GM12878 (cell line): Measurements from ENCODE around the gene TRPM5. TPM values are rescaled to one million over a fixed set of nuclear protein-coding genes. Genes with fewer than 3 reads are reported as not detected.

ENCODE experiments used
- ATAC-seq: fragments of 200-7000 bp; cut with Tn5 transposase; 3 replicates; pipeline ENCODE4 v1.9.1; 2020; ENCODE audit warnings: mild to moderate bottlenecking, moderate library complexity
- BruUV-seq: library from RNA; stranded (reverse); fragments of 400-500 nt; replicated peaks from 2 replicates; lab custom pipeline; 2021; lab: Mats Ljungman, UMichigan
- CTCF ChIA-PET: fragments of 300-600 bp; sonication (Branson Sonifier 250); formaldehyde crosslinking; extraction: SDS; loops from one replicate; lab custom pipeline; 2021; ENCODE audit warnings: inconsistent platforms; lab: Yijun Ruan, JAX
- POLR2A ChIA-PET: fragments of 350-600 bp; formaldehyde crosslinking; extraction: SDS; loops from one replicate; lab custom pipeline; 2021; ENCODE audit warnings: inconsistent platforms; lab: Charles Lee
- RAD21 ChIA-PET: fragments of 300-600 bp; sonication (Branson Sonifier 250); formaldehyde crosslinking; loops from one replicate; lab custom pipeline; 2023; ENCODE audit warnings: antibody characterized with exemption; ENCODE audit not compliant: unreplicated experiment; lab: Charles Lee
- SMC1A ChIA-PET: fragments of 300-600 bp; sonication (Branson Sonifier 250); formaldehyde crosslinking; loops from one replicate; lab custom pipeline; 2023; ENCODE audit not compliant: unreplicated experiment, uncharacterized antibody; lab: Charles Lee
- DNase-seq: peaks from one replicate; pipeline ENCODE4 v3.0.0-alpha.2; 2011; ENCODE audit warnings: low read depth, low spot score
- FAIRE-seq: peaks from 3 replicates; lab custom pipeline; 2011; peaks lifted over from hg19 to GRCh38; lab: Jason Lieb, UNC
- H2AFZ ChIP-seq: 2 replicates; pipeline ENCODE4 v1.6.0; 2011; ENCODE audit warnings: low read depth, low read length, control low read depth; ENCODE audit not compliant: control insufficient read depth
- H3K27ac ChIP-seq: 2 replicates; pipeline ENCODE4 v1.5.1; 2011; ENCODE audit warnings: control low read depth; ENCODE audit not compliant: control insufficient read depth, insufficient read depth
- H3K27me3 ChIP-seq, 2 experiments: replicated peaks in 1 of 2; 2 replicates each; pipeline versions ENCODE4 v1.6.0 to v1.6.1; 2011; ENCODE audit warnings: low read length in 1 of 2; ENCODE audit not compliant: control insufficient read depth in 2 of 2, insufficient read depth in 2 of 2
- H3K36me3 ChIP-seq, 2 experiments: 2 replicates each; pipeline ENCODE4 v1.5.1; 2011; ENCODE audit warnings: low read length in 1 of 2; ENCODE audit not compliant: control insufficient read depth in 2 of 2, insufficient read depth in 2 of 2
- H3K4me1 ChIP-seq: 2 replicates; pipeline ENCODE4 v1.6.1; 2011; ENCODE audit warnings: mild to moderate bottlenecking, low read length, moderate library complexity, mixed read lengths; ENCODE audit not compliant: control insufficient read depth, insufficient read depth
- H3K4me2 ChIP-seq: 2 replicates; pipeline ENCODE4 v1.6.0; 2011; ENCODE audit warnings: control low read depth; ENCODE audit not compliant: control insufficient read depth, insufficient read depth
- H3K4me3 ChIP-seq: fragments of 200-600 bp; sonication (generic); 2 replicates; pipeline ENCODE4 v1.5.1; 2016
- H3K79me2 ChIP-seq: 2 replicates; pipeline ENCODE4 v1.6.0; 2011; ENCODE audit warnings: low read length; ENCODE audit not compliant: control insufficient read depth, insufficient read depth
- H3K9ac ChIP-seq: 2 replicates; pipeline ENCODE4 v1.8.0; 2011; ENCODE audit warnings: low read length, control low read depth, mixed read lengths; ENCODE audit not compliant: control insufficient read depth, insufficient read depth
- H3K9me3 ChIP-seq: replicated peaks from 3 replicates; pipeline ENCODE4 v1.5.1; 2011; ENCODE audit warnings: mild to moderate bottlenecking, low read length; ENCODE audit not compliant: control insufficient read depth, insufficient read depth
- H4K20me1 ChIP-seq: 2 replicates; pipeline ENCODE4 v1.6.0; 2011; ENCODE audit not compliant: control insufficient read depth, insufficient read depth
- ATF3 ChIP-seq: IDR thresholded peaks from 2 replicates; pipeline ENCODE4 v1.6.1; 2011; ENCODE audit warnings: low read depth, mild to moderate bottlenecking, low read length, moderate library complexity, borderline replicate concordance; ENCODE audit errors: extremely low read depth
- CEBPZ ChIP-seq: fragments of 150-350 bp; IDR thresholded peaks from 2 replicates; pipeline ENCODE4 v1.6.1; 2016; ENCODE audit warnings: low read depth, low read length
- EP300 ChIP-seq, 2 experiments: fragments of 150-350 bp in 1 of 2; IDR thresholded peaks; 2 replicates each; pipeline ENCODE4 v1.6.1; 2011 to 2012; ENCODE audit warnings: low read depth in 2 of 2, low read length in 2 of 2, borderline replicate concordance in 1 of 2, improper control_type of control experiment in 1 of 2, inconsistent platforms in 1 of 2; ENCODE audit not compliant: control insufficient read depth in 1 of 2
- FOS ChIP-seq: IDR thresholded peaks from 3 replicates; pipeline ENCODE4 v1.6.1; 2011; ENCODE audit warnings: borderline replicate concordance; ENCODE audit not compliant: insufficient read length; ENCODE audit errors: extremely low read depth
- FOXK2 ChIP-seq: fragments of 450-650 bp; IDR thresholded peaks from 2 replicates; pipeline ENCODE4 v1.6.1; 2017; ENCODE audit warnings: mild to moderate bottlenecking, moderate library complexity
- HCFC1 ChIP-seq: fragments of 150-350 bp; IDR thresholded peaks from 2 replicates; pipeline ENCODE4 v1.6.1; 2014; ENCODE audit warnings: low read length
- KDM1A ChIP-seq: fragments of 200-600 bp; sonication (generic); IDR thresholded peaks from 2 replicates; pipeline ENCODE4 v1.6.1; 2016; ENCODE audit warnings: borderline replicate concordance
- MLLT1 ChIP-seq: fragments of 450-650 bp; IDR thresholded peaks from 2 replicates; pipeline ENCODE4 v1.6.1; 2016; ENCODE audit warnings: mild to moderate bottlenecking
- MYC ChIP-seq: IDR thresholded peaks from 2 replicates; pipeline ENCODE4 v1.6.1; 2011; ENCODE audit warnings: mild to moderate bottlenecking, low read length, moderate library complexity, inconsistent platforms; ENCODE audit not compliant: insufficient read depth, insufficient replicate concordance, insufficient read length, severe bottlenecking
- NFXL1 ChIP-seq: fragments of 450-650 bp; IDR thresholded peaks from 2 replicates; pipeline ENCODE4 v1.6.1; 2017; ENCODE audit warnings: antibody characterized with exemption, mild to moderate bottlenecking, borderline replicate concordance
- NR2F1 ChIP-seq: fragments of 450-650 bp; conservative IDR thresholded peaks from 2 replicates; pipeline ENCODE4 v1.6.1; 2017; ENCODE audit warnings: mild to moderate bottlenecking
- NRF1 ChIP-seq: conservative IDR thresholded peaks from 2 replicates; pipeline ENCODE4 v1.6.1; 2011; ENCODE audit warnings: mild to moderate bottlenecking, low read depth, low read length, improper control_type of control experiment
- PBX3 ChIP-seq: IDR thresholded peaks from 2 replicates; pipeline ENCODE4 v1.6.1; 2011; ENCODE audit warnings: mild to moderate bottlenecking, low read depth, low read length, moderate library complexity; ENCODE audit not compliant: insufficient replicate concordance
- POLR2AphosphoS5 ChIP-seq: IDR thresholded peaks from 2 replicates; pipeline ENCODE4 v1.6.1; 2011; ENCODE audit warnings: mild to moderate bottlenecking, low read length, inconsistent platforms
- RBBP5 ChIP-seq: fragments of 200-600 bp; sonication (generic); conservative IDR thresholded peaks from 2 replicates; pipeline ENCODE4 v1.6.1; 2016
- TCF3 ChIP-seq: IDR thresholded peaks from 2 replicates; pipeline ENCODE4 v1.6.1; 2012; ENCODE audit warnings: low read depth, mild to moderate bottlenecking, low read length, borderline replicate concordance; ENCODE audit not compliant: insufficient read depth
- ZNF622 ChIP-seq: fragments of 450-650 bp; IDR thresholded peaks from 2 replicates; pipeline ENCODE4 v1.6.1; 2017; ENCODE audit warnings: mild to moderate bottlenecking, inconsistent platforms
- WGBS: methylation state at CpG from one replicate; pipeline ENCODE4 v1.1.6; 2016; ENCODE audit warnings: low lambda C conversion rate; ENCODE audit not compliant: insufficient replicate concordance, insufficient coverage; ENCODE audit errors: missing lambda C conversion rate; 5-methylcytosine and 5-hydroxymethylcytosine counted together
- in situ Hi-C: fragments of 300-500 bp; cut with MboI; formaldehyde crosslinking; loops from 9 replicates; pipeline ENCODE4 v1.14.3; 2018; ENCODE audit warnings: mixed read lengths
- intact Hi-C: fragments of 100-400 bp; cut with micrococcal nuclease; formaldehyde crosslinking; loops from one replicate; pipeline ENCODE4 v1.14.2; 2022; ENCODE audit not compliant: unreplicated experiment
- polyA plus RNA-seq, 11 experiments: library from polyadenylated mRNA; depleted of rRNA in 4 of 11; unstranded in 6 of 11; stranded (reverse) in 5 of 11; fragments of >200 nt; fragmentation: Nextera tagmentation in 4 of 11; fragmentation: Illumina TruSeq in 1 of 11; extraction: Ambion mirVana in 4 of 11; extraction: Trizol in 1 of 11; gene quantifications; 1 replicate in 1 of 11; 2 replicates in 10 of 11; pipeline versions ENCODE4 v1.2.1 to v1.2.3, GENCODE V29; 2011 to 2016; ENCODE audit warnings: inconsistent platforms in 2 of 11, missing spikeins in 2 of 11, low read depth in 1 of 11
- total RNA-seq, 4 experiments: library from RNA; depleted of rRNA in 3 of 4; stranded (reverse); fragments of >200 nt in 3 of 4; fragmentation: Illumina TruSeq in 1 of 4; extraction: Trizol in 1 of 4; gene quantifications; 2 replicates each; pipeline versions ENCODE4 v1.2.1 to v1.2.3, GENCODE V29; 2013 to 2021

TRPM5 gene
- total and polyA plus RNA-seq, 10 of the 15 experiments (the other 5 are each of a cell fraction or from before 2014, with no cell fraction given), result not detected

- Histone ChIP-seq H3K9ac (no peak overlapping the region), H3K79me2 (no peaks in the 10 kb centered on the region), H3K27me3 (no peaks in the 10 kb centered on the region), H4K20me1 (no peaks in the 10 kb centered on the region), H2AFZ (no peak overlapping the region), H3K4me2 (no peak overlapping the region), H3K27ac (no peak overlapping the region), H3K4me3 (no peak overlapping the region), H3K9me3 (no peaks in the 10 kb centered on the region; the same call in 2 of the 3 replicates), H3K4me1 (no peaks in the 10 kb centered on the region), H3K36me3 (no peaks in the 10 kb centered on the region)
- DNase-seq (no peak), ATAC-seq (no peak), FAIRE-seq (no peak)
- ChIA-PET SMC1A (no interaction called here), RAD21 (no interaction called here), CTCF (no interaction called here), POLR2A (no interaction called here)
- BruUV-seq, result no TSS peak
- 24% methylated on average over 5 of the region's 5 CpGs for WGBS
- in situ Hi-C loops, result no loop called here
- no peak for TF ChIP-seq TCF3
- TF ChIP-seq FOS, result no peak
- TF ChIP-seq NR2F1, result no peak
- no peak for TF ChIP-seq MLLT1
- no peak for TF ChIP-seq ATF3
- TF ChIP-seq MYC, result no peak
- TF ChIP-seq FOXK2, result no peak
- no peak for TF ChIP-seq PBX3
- no peak for TF ChIP-seq KDM1A
- TF ChIP-seq EP300 (IDR thresholded peaks at IDR 0.05; ENCODE audit: borderline replicate concordance in 1 of 2, control insufficient read depth in 1 of 2, low read depth in 2 of 2, low read length in 2 of 2), result no peak
- no peak for TF ChIP-seq CEBPZ
- TF ChIP-seq HCFC1, result no peak
- no peak for TF ChIP-seq NFXL1
- no peak for TF ChIP-seq POLR2AphosphoS5
- TF ChIP-seq NRF1, result no peak
- no peak for TF ChIP-seq RBBP5
- TF ChIP-seq ZNF622, result no peak
- intact Hi-C loops, result loop anchor here (10.0 kb wide), 1 partner anchor 58 kb away; no protein-coding TSS in a partner anchor
Observed at GRCh38 chr11:2482745-2483144, 38.4 kb upstream of the TRPM5 start.
